MG63 (cell line): ENCODE data around the gene TRIP4. TPM values are rescaled to one million over a fixed set of nuclear protein-coding genes. Genes with fewer than 3 reads are reported as not detected.

Experiments
- DNase-seq: peaks from one replicate; pipeline ENCODE4 v3.0.0-alpha.2; 2020
- H3K27me3 ChIP-seq: fragments of 250-450 bp; sonication (Bioruptor Pico); 2 replicates; pipeline ENCODE4 v1.5.1; 2020; ENCODE audit warnings: mild to moderate bottlenecking, moderate library complexity
- H3K36me3 ChIP-seq: fragments of 250-450 bp; sonication (Bioruptor Pico); 2 replicates; pipeline ENCODE4 v1.5.1; 2020; ENCODE audit warnings: mild to moderate bottlenecking, moderate library complexity
- H3K4me3 ChIP-seq: fragments of 250-450 bp; sonication (Bioruptor Pico); 2 replicates; pipeline ENCODE4 v1.5.1; 2020; ENCODE audit warnings: mild to moderate bottlenecking, moderate library complexity
- H3K9me3 ChIP-seq: fragments of 250-450 bp; sonication (Bioruptor Pico); 2 replicates; pipeline ENCODE4 v1.5.1; 2020; ENCODE audit warnings: mild to moderate bottlenecking, moderate library complexity
- total RNA-seq: library from RNA; depleted of rRNA; stranded (reverse); fragments of >200 nt; shearing (Covaris generic); gene quantifications from 2 replicates; pipeline ENCODE4 v1.2.3, GENCODE V29; 2014; ENCODE audit warnings: low replicate concordance; rRNA removed

TRIP4 gene
- total RNA-seq, 1 experiment from 2014 or later, result 17.9 TPM

GRCh38 chr15:64500695-64501395, 113.2 kb downstream of the TRIP4 start:
- Histone ChIP-seq H3K9me3 (no peaks in the 10 kb centered on the region), H3K4me3 (no peak overlapping the region), H3K36me3 (peaks cover 43% of the 10 kb centered on the region), H3K27me3 (no peaks in the 10 kb centered on the region)
- no peak for DNase-seq

DNA sequence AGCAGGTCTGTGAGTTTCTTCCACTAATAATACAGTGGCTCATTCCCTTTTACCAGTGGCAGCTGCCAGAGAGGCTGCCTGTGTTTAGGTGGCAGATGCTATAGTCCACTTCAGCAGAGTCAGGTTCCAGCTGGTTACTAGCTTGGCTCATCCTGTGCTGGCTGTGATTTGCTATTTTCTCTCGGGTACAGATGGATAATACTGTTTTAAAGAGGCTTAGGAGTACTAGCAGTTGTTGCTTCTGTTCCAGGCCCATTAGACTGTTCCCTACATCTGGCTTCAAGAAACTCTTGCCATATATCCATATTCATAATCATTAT, 113.7 kb downstream of the TRIP4 start:
- Histone ChIP-seq H3K27me3 (no peaks in the 10 kb centered on the region), H3K36me3 (peaks cover 43% of the 10 kb centered on the region), H3K4me3 (no peak overlapping the region), H3K9me3 (no peaks in the 10 kb centered on the region)
- no peak for DNase-seq

DNA sequence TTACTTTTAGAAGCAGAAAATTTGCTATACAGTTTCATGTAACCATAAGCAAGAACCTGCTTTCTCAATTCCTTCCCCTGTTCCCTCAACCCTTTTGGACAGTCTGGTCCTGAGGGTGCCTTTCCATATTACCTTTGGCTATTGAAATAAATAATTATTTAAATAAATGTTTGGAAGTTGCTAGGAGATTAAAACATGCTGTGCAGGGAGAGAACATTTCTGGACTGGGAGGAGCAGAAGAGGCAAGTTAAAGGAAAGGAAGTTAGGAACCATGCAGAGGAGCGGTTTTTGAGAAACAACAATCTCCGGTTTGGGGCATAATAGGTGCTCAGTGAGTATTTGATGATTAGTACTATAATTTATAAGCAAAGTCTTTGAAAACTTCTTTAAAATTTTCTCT, 114.5 kb downstream of the TRIP4 start:
- no peak for DNase-seq
- no peaks in the 10 kb centered on the region for H3K9me3 ChIP-seq
- peaks cover 42% of the 10 kb centered on the region for H3K36me3 ChIP-seq
- H3K4me3 ChIP-seq, result no peak overlapping the region
- H3K27me3 ChIP-seq, result no peaks in the 10 kb centered on the region

DNA sequence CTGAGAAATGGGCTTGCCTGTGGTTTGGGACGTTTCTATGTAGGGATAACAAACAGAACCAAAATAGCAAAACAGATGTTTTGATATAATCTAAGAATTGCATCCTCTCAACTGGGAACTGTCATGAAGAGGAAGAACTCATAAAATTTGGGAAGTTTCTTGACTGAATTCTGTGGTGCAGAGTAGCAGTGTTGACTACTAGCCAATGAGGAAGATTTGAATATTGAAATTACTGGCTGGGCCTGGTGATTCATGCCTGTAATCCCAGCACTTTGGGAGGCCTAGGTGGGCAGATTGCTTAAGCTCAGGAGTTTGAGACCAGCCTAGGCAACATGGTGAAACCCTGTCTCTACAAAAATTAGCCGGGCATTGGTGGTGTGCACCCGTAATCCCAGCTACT, 114.9 kb downstream of the TRIP4 start:
- Histone ChIP-seq H3K4me3 (no peak overlapping the region), H3K9me3 (no peaks in the 10 kb centered on the region), H3K36me3 (peaks cover 38% of the 10 kb centered on the region), H3K27me3 (no peaks in the 10 kb centered on the region)
- DNase-seq, result no peak

GRCh38 chr15:64503197-64503596, 115.6 kb downstream of the TRIP4 start:
- no peak overlapping the region for H3K4me3 ChIP-seq
- H3K9me3 ChIP-seq, result no peaks in the 10 kb centered on the region
- no peaks in the 10 kb centered on the region for H3K27me3 ChIP-seq
- DNase-seq, result no peak
- peaks cover 37% of the 10 kb centered on the region for H3K36me3 ChIP-seq

DNA sequence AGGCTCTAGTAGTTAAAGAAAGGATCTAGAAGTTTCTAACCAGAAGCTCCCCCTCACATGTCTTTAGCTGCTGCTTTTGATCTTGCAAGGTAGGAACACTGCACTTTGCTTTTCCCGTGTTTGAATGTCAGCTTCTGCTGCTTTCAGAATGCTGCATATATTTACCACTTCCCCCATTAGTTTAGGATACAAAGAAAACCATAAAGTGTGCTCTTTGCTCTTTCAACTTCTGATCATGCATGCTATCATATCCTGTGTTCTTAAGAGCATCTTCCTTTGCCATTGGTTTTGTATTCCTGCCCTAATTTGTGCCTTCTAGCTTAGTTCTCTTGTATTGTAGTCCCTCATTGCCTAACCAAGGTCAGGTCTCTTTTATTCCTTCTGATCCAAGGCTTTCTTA, 116.0 kb downstream of the TRIP4 start:
- peaks cover 37% of the 10 kb centered on the region for H3K36me3 ChIP-seq

More for the DNA sequence above, 116.0 kb downstream of the TRIP4 start:
- DNase-seq, result no peak
- Histone ChIP-seq H3K27me3 (no peaks in the 10 kb centered on the region), H3K9me3 (no peaks in the 10 kb centered on the region), H3K4me3 (no peak overlapping the region)

Other genes with a start within 250 kb of the TRIP4 start
- not detected in 2 replicates for gene SNX22, start 236.1 kb upstream of the TRIP4 start, total RNA-seq
- 1,039 and 1,137 TPM in 2 replicates for gene PPIB, start 224.8 kb upstream of the TRIP4 start, total RNA-seq
- 11.2 and 12.7 TPM in 2 replicates for gene CSNK1G1, start 31.7 kb upstream of the TRIP4 start, total RNA-seq
- 201 and 243 TPM in 2 replicates for gene PCLAF, start 6.4 kb upstream of the TRIP4 start, total RNA-seq
- 6.2 and 7.1 TPM in 2 replicates for gene ZNF609, start 72.7 kb downstream of the TRIP4 start, total RNA-seq